CD4-positive, alpha-beta T cell (primary cell): ENCODE results near the gene FMNL3. TPM values are rescaled to one million over a fixed set of nuclear protein-coding genes. Genes with fewer than 3 reads are reported as not detected.

ENCODE experiments used
- ATAC-seq: fragments of 200-7000 bp; cut with Tn5 transposase; one replicate; pipeline ENCODE4 v1.10.0; 2022; ENCODE audit warnings: mild to moderate bottlenecking; ENCODE audit not compliant: poor library complexity
- CTCF ChIA-PET: fragments of 350-600 bp; sonication (Branson Sonifier 250); formaldehyde crosslinking; loops from one replicate; lab custom pipeline; 2021; ENCODE audit warnings: antibody characterized with exemption, inconsistent platforms; lab: Charles Lee
- POLR2A ChIA-PET: fragments of 350-600 bp; sonication (Branson Sonifier 250); formaldehyde crosslinking; loops from one replicate; lab custom pipeline; 2021; ENCODE audit warnings: antibody characterized with exemption, inconsistent platforms; lab: Charles Lee
- DNase-seq, 14 experiments: peaks; one replicate each; pipeline ENCODE4 v3.0.0-alpha.2; 2013 to 2020; ENCODE audit warnings: mixed read lengths in 2 of 14
- H3K27ac ChIP-seq, 2 donors: one replicate each; pipeline versions ENCODE4 v1.5.1 to v1.7.0; 2013; ENCODE audit warnings: low read length in 2 of 2, low read depth in 1 of 2, mild to moderate bottlenecking in 1 of 2
- H3K27me3 ChIP-seq, 2 experiments: 1 replicate in 1 of 2; 2 replicates in 1 of 2; pipeline versions ENCODE4 v1.6.1 to v1.7.0; 2013; ENCODE audit warnings: low read length in 2 of 2, control low read depth in 1 of 2, mild to moderate bottlenecking in 1 of 2, moderate library complexity in 1 of 2; ENCODE audit not compliant: insufficient read depth in 2 of 2, control insufficient read depth in 1 of 2
- H3K36me3 ChIP-seq: one replicate; pipeline ENCODE4 v1.6.1; 2013; ENCODE audit warnings: low read length, control low read depth; ENCODE audit not compliant: insufficient read depth
- H3K4me1 ChIP-seq: one replicate; pipeline ENCODE4 v1.6.1; 2013; ENCODE audit warnings: low read length, control low read depth; ENCODE audit not compliant: insufficient read depth
- H3K4me3 ChIP-seq: one replicate; pipeline ENCODE4 v1.5.1; 2013; ENCODE audit warnings: mild to moderate bottlenecking, low read length, moderate library complexity
- H3K9me3 ChIP-seq, 2 experiments: 1 replicate in 1 of 2; 2 replicates in 1 of 2; pipeline versions ENCODE4 v1.6.1 to v1.7.0; 2013; ENCODE audit warnings: low read length in 2 of 2, mild to moderate bottlenecking in 2 of 2, control low read depth in 1 of 2, moderate library complexity in 1 of 2; ENCODE audit not compliant: control insufficient read depth in 1 of 2, insufficient read depth in 1 of 2
- H3K27ac Mint-ChIP-seq: one replicate; pipeline ENCODE4 v1.8.0; 2020; ENCODE audit warnings: mixed read lengths
- H3K27me3 Mint-ChIP-seq: one replicate; pipeline ENCODE4 v1.8.0; 2021; ENCODE audit warnings: mixed read lengths
- H3K36me3 Mint-ChIP-seq: one replicate; pipeline ENCODE4 v1.8.0; 2021; ENCODE audit warnings: low read depth, mixed read lengths
- H3K4me1 Mint-ChIP-seq: one replicate; pipeline ENCODE4 v1.8.0; 2021; ENCODE audit warnings: low read depth, mixed read lengths
- H3K4me3 Mint-ChIP-seq: one replicate; pipeline ENCODE4 v1.8.0; 2020; ENCODE audit warnings: mild to moderate bottlenecking, mixed read lengths
- H3K9me3 Mint-ChIP-seq: one replicate; pipeline ENCODE4 v1.8.0; 2020; ENCODE audit warnings: mixed read lengths
- intact Hi-C, 2 experiments: fragments of 100-400 bp; cut with DNase I in 1 of 2; cut with micrococcal nuclease in 1 of 2; formaldehyde crosslinking; loops; one replicate each; pipeline versions ENCODE4 v1.15.1 to v1.9.0; 2023 to 2025; cut with DNase I, micrococcal nuclease
- total RNA-seq, 174 experiments: library from RNA in 2 of 174; stranded (reverse) in 2 of 174; gene quantifications; one replicate each; pipeline ENCODE4 v1.2.3 and lab custom pipeline; 2021 to 2026
- TF ChIP-seq, protein P1 (sequence below): fragments of 200-600 bp; IDR thresholded peaks from one replicate; pipeline ENCODE4 v1.8.0; 2022; ENCODE audit warnings: antibody characterized with exemption, mild to moderate bottlenecking

FMNL3 gene
- total RNA-seq, 2 experiments from 2014 or later, result 33.3 to 34.8 TPM

DNA sequence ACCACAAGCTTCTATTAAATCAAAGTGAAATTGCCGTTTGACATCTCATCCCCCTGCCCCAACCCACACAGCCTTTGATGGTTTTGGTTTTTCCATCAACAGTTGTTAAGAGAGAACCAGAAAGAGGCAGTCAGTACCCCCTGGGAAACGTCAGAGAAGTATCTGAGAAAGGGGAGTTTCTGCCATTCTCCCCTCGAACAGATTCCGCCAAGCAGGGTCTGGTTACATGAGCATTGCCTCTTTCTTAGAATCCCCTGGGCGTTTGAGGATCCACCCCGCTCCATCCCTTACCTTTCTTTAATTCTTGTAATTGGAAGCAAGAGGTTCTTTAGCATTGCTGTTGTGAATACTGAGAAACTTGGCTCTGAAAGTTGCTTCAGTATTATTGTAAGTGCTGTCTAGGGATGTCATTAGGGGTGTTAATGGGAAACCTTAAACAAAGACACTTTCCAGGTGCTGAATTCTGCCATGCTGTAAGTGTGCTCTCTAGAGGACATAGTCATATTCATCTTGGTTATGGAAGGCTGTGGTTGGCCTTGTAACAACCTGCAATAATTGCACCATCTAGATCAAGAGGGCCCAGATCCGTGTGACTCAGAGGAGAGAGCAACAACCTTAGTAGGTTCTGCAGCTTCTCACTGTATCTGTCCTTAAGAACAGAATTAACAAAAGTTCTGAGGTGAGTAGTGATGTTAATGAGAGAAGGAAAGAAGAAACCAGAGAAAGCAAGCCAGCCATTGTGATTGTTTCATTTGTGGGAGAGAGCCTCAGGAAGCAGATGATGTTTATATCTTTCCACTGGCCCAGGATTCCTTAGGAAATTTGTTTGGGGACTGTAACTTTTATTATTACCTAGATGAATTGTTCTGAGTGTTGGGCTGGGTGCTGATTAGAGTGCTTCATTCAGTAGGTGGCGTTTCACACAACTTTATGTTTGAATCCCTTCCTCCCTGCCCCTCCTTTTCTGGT is 43.1 kb upstream of the FMNL3 start:
- Mint-ChIP-seq H3K9me3 (no peaks in the 10 kb centered on the region), H3K4me3 (peak overlapping the region; percentile 49), H3K27ac (peak overlapping the region; percentile 35), H3K27me3 (no peaks in the 10 kb centered on the region), H3K4me1 (peaks cover 88% of the 10 kb centered on the region), H3K36me3 (peaks cover 80% of the 10 kb centered on the region)
- POLR2A ChIA-PET, result interaction anchor here (1.0 to 2.2 kb wide), 2 partner anchors 9 to 17 kb away, joined by 3 to 19 read pairs; partner anchors contain the start of gene TMBIM6
- TF ChIP-seq, protein P1, sequence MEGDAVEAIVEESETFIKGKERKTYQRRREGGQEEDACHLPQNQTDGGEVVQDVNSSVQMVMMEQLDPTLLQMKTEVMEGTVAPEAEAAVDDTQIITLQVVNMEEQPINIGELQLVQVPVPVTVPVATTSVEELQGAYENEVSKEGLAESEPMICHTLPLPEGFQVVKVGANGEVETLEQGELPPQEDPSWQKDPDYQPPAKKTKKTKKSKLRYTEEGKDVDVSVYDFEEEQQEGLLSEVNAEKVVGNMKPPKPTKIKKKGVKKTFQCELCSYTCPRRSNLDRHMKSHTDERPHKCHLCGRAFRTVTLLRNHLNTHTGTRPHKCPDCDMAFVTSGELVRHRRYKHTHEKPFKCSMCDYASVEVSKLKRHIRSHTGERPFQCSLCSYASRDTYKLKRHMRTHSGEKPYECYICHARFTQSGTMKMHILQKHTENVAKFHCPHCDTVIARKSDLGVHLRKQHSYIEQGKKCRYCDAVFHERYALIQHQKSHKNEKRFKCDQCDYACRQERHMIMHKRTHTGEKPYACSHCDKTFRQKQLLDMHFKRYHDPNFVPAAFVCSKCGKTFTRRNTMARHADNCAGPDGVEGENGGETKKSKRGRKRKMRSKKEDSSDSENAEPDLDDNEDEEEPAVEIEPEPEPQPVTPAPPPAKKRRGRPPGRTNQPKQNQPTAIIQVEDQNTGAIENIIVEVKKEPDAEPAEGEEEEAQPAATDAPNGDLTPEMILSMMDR, result no peak
- H3K27me3 ChIP-seq, result no peaks in the 10 kb centered on the region
- H3K9me3 ChIP-seq, result no peaks in the 10 kb centered on the region
- DNase-seq (peak in 8 of 14 experiments; percentile 8 to 63 (median 19)), ATAC-seq (peak; percentile 89)
- no peak overlapping the region for H3K4me3 ChIP-seq
- peaks cover 53% of the 10 kb centered on the region for H3K4me1 ChIP-seq
- CTCF ChIA-PET, result interaction anchor here (1.3 to 2.7 kb wide), 4 partner anchors 9 to 89 kb away, joined by 3 to 14 read pairs (median 11); partner anchors contain the start of gene TMBIM6
- H3K36me3 ChIP-seq, result peaks cover 43% of the 10 kb centered on the region
- H3K27ac ChIP-seq, result peak overlapping the region in 1 of 2 donors; percentile 43
- intact Hi-C loops, result no loop called here

DNA sequence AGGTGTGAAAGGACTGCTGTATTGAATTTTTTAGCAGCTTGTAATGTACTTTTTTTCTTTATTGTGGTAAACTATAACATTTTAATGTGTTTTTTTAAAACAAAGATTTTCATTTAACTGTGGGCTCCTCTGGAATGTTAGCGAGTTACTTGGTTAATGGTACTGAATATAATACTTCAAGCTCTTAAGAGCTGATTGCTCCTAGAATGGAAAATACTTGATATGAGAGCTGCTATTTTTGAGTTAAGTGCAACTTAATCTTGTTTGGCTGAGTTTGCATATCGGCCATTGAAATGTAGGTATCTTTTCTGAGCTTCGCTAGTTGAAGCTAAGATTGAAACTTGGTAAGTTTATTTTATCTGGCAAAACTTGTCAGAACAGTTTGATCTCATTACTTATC is 41.6 kb upstream of the FMNL3 start:
- Mint-ChIP-seq H3K4me1 (peaks cover 91% of the 10 kb centered on the region), H3K4me3 (peak overlapping the region; percentile 74), H3K27ac (peak overlapping the region; percentile 35), H3K27me3 (no peaks in the 10 kb centered on the region), H3K36me3 (peaks cover 79% of the 10 kb centered on the region), H3K9me3 (no peaks in the 10 kb centered on the region)
- H3K27me3 ChIP-seq, result no peaks in the 10 kb centered on the region
- ChIA-PET POLR2A (interaction anchor here (2.2 kb wide), 1 partner anchor 7 kb away, joined by 19 read pairs; the partner anchor contains the start of gene TMBIM6), CTCF (interaction anchor here (1.2 to 2.7 kb wide), 5 partner anchors 8 to 112 kb away, joined by 3 to 14 read pairs (median 8); partner anchors contain the start of gene TMBIM6)
- DNase-seq (no peak), ATAC-seq (no peak)
- peaks cover 35% of the 10 kb centered on the region for H3K36me3 ChIP-seq
- H3K9me3 ChIP-seq, result no peaks in the 10 kb centered on the region
- no peak overlapping the region for H3K4me3 ChIP-seq
- TF ChIP-seq, protein P1, result no peak
- peaks cover 62% of the 10 kb centered on the region for H3K4me1 ChIP-seq
- H3K27ac ChIP-seq, result no peak overlapping the region
- intact Hi-C loops, result no loop called here

DNA sequence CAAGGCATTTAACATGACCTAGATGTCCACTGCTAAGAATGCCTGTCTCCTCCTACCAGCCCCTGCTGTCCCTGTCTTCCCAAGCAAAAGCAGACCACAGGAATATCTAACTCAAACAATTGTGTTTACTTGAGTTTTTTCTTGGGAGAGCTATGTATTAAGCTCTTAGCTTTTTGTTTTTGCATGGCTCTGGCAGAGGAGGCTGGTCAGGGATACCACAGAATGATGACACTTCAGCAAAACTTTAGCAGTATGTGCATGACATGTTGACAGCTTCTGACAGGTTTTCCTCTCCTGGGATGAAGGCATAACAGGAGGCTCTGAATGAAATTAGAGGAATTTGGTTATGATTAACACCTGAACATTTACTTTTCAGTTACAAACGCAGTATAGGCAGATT is 41.1 kb upstream of the FMNL3 start:
- Mint-ChIP-seq H3K4me3 (peak overlapping the region; percentile 74), H3K4me1 (peaks cover 91% of the 10 kb centered on the region), H3K36me3 (peaks cover 79% of the 10 kb centered on the region), H3K27me3 (no peaks in the 10 kb centered on the region), H3K27ac (peak overlapping the region; percentile 35), H3K9me3 (no peaks in the 10 kb centered on the region)
- ChIA-PET POLR2A (no interaction called here), CTCF (interaction anchor here (1.2 to 2.7 kb wide), 4 partner anchors 10 to 111 kb away, joined by 3 to 14 read pairs (median 6); no protein-coding TSS in a partner anchor)
- intact Hi-C loops, result no loop called here
- DNase-seq (no peak), ATAC-seq (no peak)
- H3K27ac ChIP-seq, result no peak overlapping the region
- TF ChIP-seq, protein P1, result no peak
- no peaks in the 10 kb centered on the region for H3K27me3 ChIP-seq
- H3K4me3 ChIP-seq, result no peak overlapping the region
- H3K4me1 ChIP-seq, result peaks cover 63% of the 10 kb centered on the region
- no peaks in the 10 kb centered on the region for H3K9me3 ChIP-seq
- peaks cover 35% of the 10 kb centered on the region for H3K36me3 ChIP-seq
